GM21825 (cell line): Measurements from ENCODE around the gene YAP1.

Experiments
- ATAC-seq: cut with Tn5 transposase; IDR thresholded peaks from one replicate; pipeline ENCODE4 v1.9.1; 2021; ENCODE audit warnings: mild to moderate bottlenecking, moderate library complexity; ENCODE audit not compliant: unreplicated experiment

The YAP1 gene

GRCh38 chr11:102109896-102110760 lies at the start of gene YAP1:
Gene YAP1, plus strand, starts transcription at chr11:102110447. Its CDS starts 402 bp downstream, at chr11:102110849.
- ATAC-seq, result peak; percentile 94

- no peak for ATAC-seq
These were observed 49.0 kb upstream of the YAP1 start for GRCh38 chr11:102061276-102061675.

- ATAC-seq, result no peak
These were observed 48.1 kb upstream of the YAP1 start for GRCh38 chr11:102062106-102062505.

GRCh38 chr11:102064316-102064715 lies 45.9 kb upstream of the YAP1 start:
- ATAC-seq, result no peak

- no peak for ATAC-seq
These were observed 39.5 kb upstream of the YAP1 start for GRCh38 chr11:102070766-102071165.

GRCh38 chr11:102071497-102072472 lies 38.5 kb upstream of the YAP1 start:
- ATAC-seq, result no peak

- no peak for ATAC-seq
These were observed 37.0 kb upstream of the YAP1 start for GRCh38 chr11:102073253-102073652.

GRCh38 chr11:102079625-102080024 lies 30.6 kb upstream of the YAP1 start:
- no peak for ATAC-seq

GRCh38 chr11:102081313-102081712 lies 28.9 kb upstream of the YAP1 start:
- ATAC-seq, result no peak

GRCh38 chr11:102085864-102086551 lies 24.2 kb upstream of the YAP1 start:
- ATAC-seq, result no peak

- ATAC-seq, result no peak
These were observed 13.1 kb upstream of the YAP1 start for GRCh38 chr11:102097186-102097585.

- ATAC-seq, result no peak
These were observed 10.5 kb upstream of the YAP1 start for GRCh38 chr11:102099755-102100154.

- no peak for ATAC-seq
These were observed 1.4 kb upstream of the YAP1 start for GRCh38 chr11:102108734-102109440.

GRCh38 chr11:102110761-102111010 lies 439 bp downstream of the YAP1 start:
- peak; percentile 27 for ATAC-seq

GRCh38 chr11:102111011-102111786 lies 952 bp downstream of the YAP1 start:
- no peak for ATAC-seq

GRCh38 chr11:102111787-102112508 lies 1.7 kb downstream of the YAP1 start:
- ATAC-seq, result no peak

- ATAC-seq, result no peak
These were observed 2.2 kb downstream of the YAP1 start for GRCh38 chr11:102112509-102112821.

- no peak for ATAC-seq
These were observed 3.8 kb downstream of the YAP1 start for GRCh38 chr11:102114032-102114431.

- no peak for ATAC-seq
These were observed 5.3 kb downstream of the YAP1 start for GRCh38 chr11:102115557-102115956.
